Measurements from ENCODE around the gene MADD. TPM values are rescaled to one million over a fixed set of nuclear protein-coding genes. Genes with fewer than 3 reads are reported as not detected.

MADD gene
- total and polyA plus RNA-seq, 10 of the 15 experiments (the other 5 are each of a cell fraction or from before 2014, with no cell fraction given) = 0.47 to 35.4 (median 17.6) TPM

DNA sequence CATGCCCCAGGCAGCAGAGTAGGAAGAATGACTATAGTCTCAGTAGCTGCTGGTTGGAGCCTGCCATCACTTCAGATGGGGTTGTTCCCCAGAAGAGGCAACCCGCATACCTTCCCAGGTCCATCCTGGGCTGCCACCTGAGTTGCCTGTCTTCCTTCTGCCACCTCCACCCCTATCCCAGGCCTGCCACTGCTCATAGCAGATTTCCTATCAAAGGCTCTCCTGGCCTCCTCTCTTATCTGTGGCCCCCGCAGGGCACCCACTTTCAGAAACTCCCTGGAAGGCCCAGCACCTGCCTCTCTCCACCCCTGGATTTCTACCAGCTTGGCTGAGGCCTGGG is 12.8 kb upstream of the MADD start:
- in situ Hi-C loops (cut with MboI) (no loop called here), intact Hi-C loops (cut with micrococcal nuclease; ENCODE audit: unreplicated experiment) (no loop called here)
- ChIA-PET POLR2A (no interaction called here), RAD21 (ENCODE audit: unreplicated experiment) (interaction anchor here (0.7 kb wide), 1 partner anchor 10 kb away, joined by 3 read pairs; no protein-coding TSS in a partner anchor), SMC1A (ENCODE audit: uncharacterized antibody, unreplicated experiment) (interaction anchor here (1.3 to 1.4 kb wide), 2 partner anchors 79 to 155 kb away, joined by 4 to 6 read pairs; no protein-coding TSS in a partner anchor), CTCF (interaction anchor here (1.1 to 1.8 kb wide), 6 partner anchors 8 to 79 kb away, joined by 3 to 11 read pairs (median 4); partner anchors contain the start of genes ACP2 and MADD)
- BruUV-seq (replicated peaks) = no TSS peak
- TF ChIP-seq NRF1 (conservative IDR thresholded peaks at IDR 0.05; ENCODE audit: low read depth, low read length) = no peak
- TF ChIP-seq, protein P1, sequence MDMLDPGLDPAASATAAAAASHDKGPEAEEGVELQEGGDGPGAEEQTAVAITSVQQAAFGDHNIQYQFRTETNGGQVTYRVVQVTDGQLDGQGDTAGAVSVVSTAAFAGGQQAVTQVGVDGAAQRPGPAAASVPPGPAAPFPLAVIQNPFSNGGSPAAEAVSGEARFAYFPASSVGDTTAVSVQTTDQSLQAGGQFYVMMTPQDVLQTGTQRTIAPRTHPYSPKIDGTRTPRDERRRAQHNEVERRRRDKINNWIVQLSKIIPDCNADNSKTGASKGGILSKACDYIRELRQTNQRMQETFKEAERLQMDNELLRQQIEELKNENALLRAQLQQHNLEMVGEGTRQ (IDR thresholded peaks at IDR 0.05; ENCODE audit: borderline replicate concordance, low read depth, low read length) = no peak
- TF ChIP-seq KLF5 (IDR thresholded peaks at IDR 0.05; ENCODE audit: partially characterized antibody) = no peak
- TF ChIP-seq, protein P2, sequence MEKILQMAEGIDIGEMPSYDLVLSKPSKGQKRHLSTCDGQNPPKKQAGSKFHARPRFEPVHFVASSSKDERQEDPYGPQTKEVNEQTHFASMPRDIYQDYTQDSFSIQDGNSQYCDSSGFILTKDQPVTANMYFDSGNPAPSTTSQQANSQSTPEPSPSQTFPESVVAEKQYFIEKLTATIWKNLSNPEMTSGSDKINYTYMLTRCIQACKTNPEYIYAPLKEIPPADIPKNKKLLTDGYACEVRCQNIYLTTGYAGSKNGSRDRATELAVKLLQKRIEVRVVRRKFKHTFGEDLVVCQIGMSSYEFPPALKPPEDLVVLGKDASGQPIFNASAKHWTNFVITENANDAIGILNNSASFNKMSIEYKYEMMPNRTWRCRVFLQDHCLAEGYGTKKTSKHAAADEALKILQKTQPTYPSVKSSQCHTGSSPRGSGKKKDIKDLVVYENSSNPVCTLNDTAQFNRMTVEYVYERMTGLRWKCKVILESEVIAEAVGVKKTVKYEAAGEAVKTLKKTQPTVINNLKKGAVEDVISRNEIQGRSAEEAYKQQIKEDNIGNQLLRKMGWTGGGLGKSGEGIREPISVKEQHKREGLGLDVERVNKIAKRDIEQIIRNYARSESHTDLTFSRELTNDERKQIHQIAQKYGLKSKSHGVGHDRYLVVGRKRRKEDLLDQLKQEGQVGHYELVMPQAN (conservative IDR thresholded peaks at IDR 0.05) = no peak
- TF ChIP-seq FOXM1 (IDR thresholded peaks at IDR 0.05; ENCODE audit: low read depth, low read length) = no peak
- no peak for TF ChIP-seq PAX8 (IDR thresholded peaks at IDR 0.05)
- no peak for TF ChIP-seq POLR2A (IDR thresholded peaks at IDR 0.05; ENCODE audit: low read depth, low read length)
- TF ChIP-seq YY1 (IDR thresholded peaks at IDR 0.05; ENCODE audit: low read depth, low read length) = no peak
- TF ChIP-seq, protein P3, sequence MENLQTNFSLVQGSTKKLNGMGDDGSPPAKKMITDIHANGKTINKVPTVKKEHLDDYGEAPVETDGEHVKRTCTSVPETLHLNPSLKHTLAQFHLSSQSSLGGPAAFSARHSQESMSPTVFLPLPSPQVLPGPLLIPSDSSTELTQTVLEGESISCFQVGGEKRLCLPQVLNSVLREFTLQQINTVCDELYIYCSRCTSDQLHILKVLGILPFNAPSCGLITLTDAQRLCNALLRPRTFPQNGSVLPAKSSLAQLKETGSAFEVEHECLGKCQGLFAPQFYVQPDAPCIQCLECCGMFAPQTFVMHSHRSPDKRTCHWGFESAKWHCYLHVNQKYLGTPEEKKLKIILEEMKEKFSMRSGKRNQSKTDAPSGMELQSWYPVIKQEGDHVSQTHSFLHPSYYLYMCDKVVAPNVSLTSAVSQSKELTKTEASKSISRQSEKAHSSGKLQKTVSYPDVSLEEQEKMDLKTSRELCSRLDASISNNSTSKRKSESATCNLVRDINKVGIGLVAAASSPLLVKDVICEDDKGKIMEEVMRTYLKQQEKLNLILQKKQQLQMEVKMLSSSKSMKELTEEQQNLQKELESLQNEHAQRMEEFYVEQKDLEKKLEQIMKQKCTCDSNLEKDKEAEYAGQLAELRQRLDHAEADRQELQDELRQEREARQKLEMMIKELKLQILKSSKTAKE (IDR thresholded peaks at IDR 0.05; ENCODE audit: low read depth, poor library complexity, severe bottlenecking) = no peak
- TF ChIP-seq HDGF (IDR thresholded peaks at IDR 0.05) = no peak
- TF ChIP-seq, protein P4, sequence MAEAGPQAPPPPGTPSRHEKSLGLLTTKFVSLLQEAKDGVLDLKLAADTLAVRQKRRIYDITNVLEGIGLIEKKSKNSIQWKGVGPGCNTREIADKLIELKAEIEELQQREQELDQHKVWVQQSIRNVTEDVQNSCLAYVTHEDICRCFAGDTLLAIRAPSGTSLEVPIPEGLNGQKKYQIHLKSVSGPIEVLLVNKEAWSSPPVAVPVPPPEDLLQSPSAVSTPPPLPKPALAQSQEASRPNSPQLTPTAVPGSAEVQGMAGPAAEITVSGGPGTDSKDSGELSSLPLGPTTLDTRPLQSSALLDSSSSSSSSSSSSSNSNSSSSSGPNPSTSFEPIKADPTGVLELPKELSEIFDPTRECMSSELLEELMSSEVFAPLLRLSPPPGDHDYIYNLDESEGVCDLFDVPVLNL (IDR thresholded peaks at IDR 0.05; ENCODE audit: low read depth, low read length) = no peak
- TF ChIP-seq, protein P5, sequence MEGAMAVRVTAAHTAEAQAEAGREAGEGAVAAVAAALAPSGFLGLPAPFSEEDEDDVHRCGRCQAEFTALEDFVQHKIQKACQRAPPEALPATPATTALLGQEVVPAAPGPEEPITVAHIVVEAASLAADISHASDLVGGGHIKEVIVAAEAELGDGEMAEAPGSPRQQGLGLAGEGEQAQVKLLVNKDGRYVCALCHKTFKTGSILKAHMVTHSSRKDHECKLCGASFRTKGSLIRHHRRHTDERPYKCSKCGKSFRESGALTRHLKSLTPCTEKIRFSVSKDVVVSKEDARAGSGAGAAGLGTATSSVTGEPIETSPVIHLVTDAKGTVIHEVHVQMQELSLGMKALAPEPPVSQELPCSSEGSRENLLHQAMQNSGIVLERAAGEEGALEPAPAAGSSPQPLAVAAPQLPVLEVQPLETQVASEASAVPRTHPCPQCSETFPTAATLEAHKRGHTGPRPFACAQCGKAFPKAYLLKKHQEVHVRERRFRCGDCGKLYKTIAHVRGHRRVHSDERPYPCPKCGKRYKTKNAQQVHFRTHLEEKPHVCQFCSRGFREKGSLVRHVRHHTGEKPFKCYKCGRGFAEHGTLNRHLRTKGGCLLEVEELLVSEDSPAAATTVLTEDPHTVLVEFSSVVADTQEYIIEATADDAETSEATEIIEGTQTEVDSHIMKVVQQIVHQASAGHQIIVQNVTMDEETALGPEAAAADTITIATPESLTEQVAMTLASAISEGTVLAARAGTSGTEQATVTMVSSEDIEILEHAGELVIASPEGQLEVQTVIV (IDR thresholded peaks at IDR 0.05; ENCODE audit: borderline replicate concordance, partially characterized antibody) = no peak
- no peak for TF ChIP-seq NR2C2 (IDR thresholded peaks at IDR 0.05; ENCODE audit: borderline replicate concordance, control insufficient read depth, insufficient read length, low read depth)
- no peak for TF ChIP-seq SMARCA5 (IDR thresholded peaks at IDR 0.05)
- TF ChIP-seq, protein P6, sequence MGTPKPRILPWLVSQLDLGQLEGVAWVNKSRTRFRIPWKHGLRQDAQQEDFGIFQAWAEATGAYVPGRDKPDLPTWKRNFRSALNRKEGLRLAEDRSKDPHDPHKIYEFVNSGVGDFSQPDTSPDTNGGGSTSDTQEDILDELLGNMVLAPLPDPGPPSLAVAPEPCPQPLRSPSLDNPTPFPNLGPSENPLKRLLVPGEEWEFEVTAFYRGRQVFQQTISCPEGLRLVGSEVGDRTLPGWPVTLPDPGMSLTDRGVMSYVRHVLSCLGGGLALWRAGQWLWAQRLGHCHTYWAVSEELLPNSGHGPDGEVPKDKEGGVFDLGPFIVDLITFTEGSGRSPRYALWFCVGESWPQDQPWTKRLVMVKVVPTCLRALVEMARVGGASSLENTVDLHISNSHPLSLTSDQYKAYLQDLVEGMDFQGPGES (IDR thresholded peaks at IDR 0.05) = no peak
- no peak for TF ChIP-seq SREBF2 (IDR thresholded peaks at IDR 0.05; ENCODE audit: low read length)
- WGBS (ENCODE audit: insufficient coverage, insufficient replicate concordance, low lambda C conversion rate, missing lambda C conversion rate) = 66% methylated on average over 2 of the region's 2 CpGs
- no peaks in the 10 kb centered on the region for H3K36me3 ChIP-seq (ENCODE audit: control insufficient read depth in 2 of 2, insufficient read depth in 2 of 2, low read length in 1 of 2)
- H3K9ac ChIP-seq (ENCODE audit: control insufficient read depth, insufficient read depth, low read length) = no peak overlapping the region
- no peaks in the 10 kb centered on the region for H3K9me3 ChIP-seq (replicated peaks; ENCODE audit: control insufficient read depth, insufficient read depth, low read length)
- no peak for FAIRE-seq
- no peak overlapping the region for H3K4me3 ChIP-seq
- no peak overlapping the region for H2AFZ ChIP-seq (ENCODE audit: control insufficient read depth, low read depth, low read length)
- no peak overlapping the region for H3K27ac ChIP-seq (ENCODE audit: control insufficient read depth, insufficient read depth)
- no peaks in the 10 kb centered on the region for H3K4me1 ChIP-seq (ENCODE audit: control insufficient read depth, insufficient read depth, low read length)
- no peak overlapping the region for H3K4me2 ChIP-seq (ENCODE audit: control insufficient read depth, insufficient read depth)
- H3K27me3 ChIP-seq (replicated peaks in 1 of 2; ENCODE audit: control insufficient read depth in 2 of 2, insufficient read depth in 2 of 2, low read length in 1 of 2) = no peaks in the 10 kb centered on the region
- H4K20me1 ChIP-seq (ENCODE audit: control insufficient read depth, insufficient read depth) = no peaks in the 10 kb centered on the region
- no peak for DNase-seq (ENCODE audit: low read depth, low spot score)
- no peaks in the 10 kb centered on the region for H3K79me2 ChIP-seq (ENCODE audit: control insufficient read depth, insufficient read depth, low read length)
- ATAC-seq = no peak

Data from GM12878 (cell line).